ENCODE results near the gene PLEKHH1. TPM values are rescaled to one million over a fixed set of nuclear protein-coding genes. Genes with fewer than 3 reads are reported as not detected.
A peak's percentile ranks its signal among the peaks of the same experiment; 100 is the strongest.

PLEKHH1 gene
- polyA plus RNA-seq, 3 donors: 0.23 TPM; not detected in 2

- H2AFZ ChIP-seq (ENCODE audit: insufficient read depth, low read depth, low read length, poor library complexity, severe bottlenecking): no peak overlapping the region
- 84% methylated on average over 11 of the region's 14 CpGs for WGBS (ENCODE audit: insufficient coverage)
- H3K27me3 ChIP-seq (ENCODE audit: control insufficient read depth in 2 of 2, insufficient read depth in 2 of 2, low read length in 2 of 2): no peaks in the 10 kb centered on the region
- H3K36me3 ChIP-seq (replicated peaks in 1 of 2; ENCODE audit: control insufficient read depth in 1 of 2, insufficient read depth in 2 of 2, low read length in 2 of 2): no peaks in the 10 kb centered on the region
- H3K27me3 Mint-ChIP-seq (ENCODE audit: low read depth in 3 of 3): peaks cover 7 to 11% (median 10%) of the 10 kb centered on the region in 3 donors
- no peak overlapping the region for H3K27ac Mint-ChIP-seq
- no peaks in the 10 kb centered on the region for H3K36me3 Mint-ChIP-seq
- no peak for DNase-seq
- no peak overlapping the region for H3K4me2 ChIP-seq (replicated peaks; ENCODE audit: extremely low read depth, low read length, poor library complexity, severe bottlenecking)
- H3K4me3 ChIP-seq (replicated peaks in 1 of 3; ENCODE audit: low read depth in 2 of 3, low read length in 3 of 3): no peak overlapping the region
- no peak overlapping the region for H3K4me3 Mint-ChIP-seq
- H3K4me1 ChIP-seq (ENCODE audit: control insufficient read depth in 1 of 2, insufficient read depth in 2 of 2, low read length in 2 of 2): no peaks in the 10 kb centered on the region
- H3K79me2 ChIP-seq (ENCODE audit: insufficient read depth, low read length): no peaks in the 10 kb centered on the region
- no peaks in the 10 kb centered on the region for H4K20me1 ChIP-seq (ENCODE audit: insufficient read depth, low read length)
- TF ChIP-seq CTCF (IDR thresholded peaks at IDR 0.05): no peak
- no peak overlapping the region for H3K27ac ChIP-seq (ENCODE audit: low read depth in 1 of 2, low read length in 2 of 2)
- no peak overlapping the region for H3K9ac ChIP-seq (ENCODE audit: insufficient read depth, low read length, poor library complexity, severe bottlenecking)
- no peaks in the 10 kb centered on the region for H3K9me3 Mint-ChIP-seq
- intact Hi-C loops (cut with micrococcal nuclease): loop anchor here in 1 of 2 donors (5.0 kb wide), 1 partner anchor 147 kb away; no protein-coding TSS in a partner anchor
- no peaks in the 10 kb centered on the region for H3K9me3 ChIP-seq (replicated peaks in 1 of 2; ENCODE audit: control insufficient read depth in 1 of 2, insufficient read depth in 1 of 2, low read length in 2 of 2)
- peaks cover 7% of the 10 kb centered on the region for H3K4me1 Mint-ChIP-seq
These were observed 41.1 kb downstream of the PLEKHH1 start for GRCh38 chr14:67574156-67574555.

- no peaks in the 10 kb centered on the region for H3K9me3 Mint-ChIP-seq
- H3K27me3 Mint-ChIP-seq (ENCODE audit: low read depth in 3 of 3): peaks cover 7 to 13% (median 10%) of the 10 kb centered on the region in 3 donors
- H3K4me3 Mint-ChIP-seq: no peak overlapping the region
- no peak for DNase-seq
- H3K27ac Mint-ChIP-seq: peak overlapping the region in 1 of 7 donors; percentile 5
- H3K79me2 ChIP-seq (ENCODE audit: insufficient read depth, low read length): no peaks in the 10 kb centered on the region
- no peak for TF ChIP-seq CTCF (IDR thresholded peaks at IDR 0.05)
- no peak overlapping the region for H3K9ac ChIP-seq (ENCODE audit: insufficient read depth, low read length, poor library complexity, severe bottlenecking)
- H3K4me1 ChIP-seq (ENCODE audit: control insufficient read depth in 1 of 2, insufficient read depth in 2 of 2, low read length in 2 of 2): no peaks in the 10 kb centered on the region
- peaks cover 7% of the 10 kb centered on the region for H3K4me1 Mint-ChIP-seq
- no peaks in the 10 kb centered on the region for H3K36me3 ChIP-seq (replicated peaks in 1 of 2; ENCODE audit: control insufficient read depth in 1 of 2, insufficient read depth in 2 of 2, low read length in 2 of 2)
- H3K9me3 ChIP-seq (replicated peaks in 1 of 2; ENCODE audit: control insufficient read depth in 1 of 2, insufficient read depth in 1 of 2, low read length in 2 of 2): no peaks in the 10 kb centered on the region
- intact Hi-C loops (cut with micrococcal nuclease): loop anchor here in 1 of 2 donors (5.0 kb wide), 1 partner anchor 148 kb away; no protein-coding TSS in a partner anchor
- no peaks in the 10 kb centered on the region for H3K27me3 ChIP-seq (ENCODE audit: control insufficient read depth in 2 of 2, insufficient read depth in 2 of 2, low read length in 2 of 2)
- no peaks in the 10 kb centered on the region for H4K20me1 ChIP-seq (ENCODE audit: insufficient read depth, low read length)
- WGBS (ENCODE audit: insufficient coverage): 93% methylated on average over 6 of the region's 7 CpGs
- H3K36me3 Mint-ChIP-seq: no peaks in the 10 kb centered on the region
- H3K4me2 ChIP-seq (replicated peaks; ENCODE audit: extremely low read depth, low read length, poor library complexity, severe bottlenecking): no peak overlapping the region
- no peak overlapping the region for H3K4me3 ChIP-seq (replicated peaks in 1 of 3; ENCODE audit: low read depth in 2 of 3, low read length in 3 of 3)
- H2AFZ ChIP-seq (ENCODE audit: insufficient read depth, low read depth, low read length, poor library complexity, severe bottlenecking): no peak overlapping the region
- H3K27ac ChIP-seq (ENCODE audit: low read depth in 1 of 2, low read length in 2 of 2): no peak overlapping the region
These were observed 41.7 kb downstream of the PLEKHH1 start for GRCh38 chr14:67574806-67575205.

Data from CD14-positive monocyte (primary cell).